AG09319 (cell line): ENCODE data around the gene LASP1.

Experiments used
- DNase-seq: peaks from one replicate; pipeline ENCODE4 v3.0.0-alpha.2; 2010; ENCODE audit warnings: low read depth; ENCODE audit errors: extremely low read depth
- TF ChIP-seq, protein P1 (sequence below): IDR thresholded peaks from 2 replicates; pipeline ENCODE4 v1.5.1; 2011; ENCODE audit warnings: low read depth, mild to moderate bottlenecking, inconsistent platforms, low read length, moderate library complexity

Gene LASP1

DNA sequence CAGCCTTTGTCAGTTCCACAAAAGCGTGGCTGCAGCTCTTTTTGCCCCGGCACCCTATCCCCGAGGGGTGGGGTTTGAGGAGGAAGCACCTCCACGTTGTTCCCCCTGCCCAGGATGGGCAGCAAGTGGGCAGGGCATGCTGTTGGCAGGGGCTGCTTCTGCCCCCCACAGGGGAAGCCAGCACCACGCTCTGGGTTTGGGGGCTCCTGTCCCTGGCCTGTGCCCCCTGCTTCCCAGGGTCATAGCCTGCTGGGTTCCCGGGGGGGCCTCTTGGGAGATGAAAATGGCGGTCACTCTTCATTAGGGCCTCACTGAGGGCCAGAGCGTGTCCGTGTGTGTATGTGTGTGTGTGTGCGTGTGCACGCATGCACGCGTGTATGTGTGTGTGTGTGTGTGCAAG, 22.8 kb downstream of the LASP1 start:
- DNase-seq = no peak
- TF ChIP-seq, protein P1, sequence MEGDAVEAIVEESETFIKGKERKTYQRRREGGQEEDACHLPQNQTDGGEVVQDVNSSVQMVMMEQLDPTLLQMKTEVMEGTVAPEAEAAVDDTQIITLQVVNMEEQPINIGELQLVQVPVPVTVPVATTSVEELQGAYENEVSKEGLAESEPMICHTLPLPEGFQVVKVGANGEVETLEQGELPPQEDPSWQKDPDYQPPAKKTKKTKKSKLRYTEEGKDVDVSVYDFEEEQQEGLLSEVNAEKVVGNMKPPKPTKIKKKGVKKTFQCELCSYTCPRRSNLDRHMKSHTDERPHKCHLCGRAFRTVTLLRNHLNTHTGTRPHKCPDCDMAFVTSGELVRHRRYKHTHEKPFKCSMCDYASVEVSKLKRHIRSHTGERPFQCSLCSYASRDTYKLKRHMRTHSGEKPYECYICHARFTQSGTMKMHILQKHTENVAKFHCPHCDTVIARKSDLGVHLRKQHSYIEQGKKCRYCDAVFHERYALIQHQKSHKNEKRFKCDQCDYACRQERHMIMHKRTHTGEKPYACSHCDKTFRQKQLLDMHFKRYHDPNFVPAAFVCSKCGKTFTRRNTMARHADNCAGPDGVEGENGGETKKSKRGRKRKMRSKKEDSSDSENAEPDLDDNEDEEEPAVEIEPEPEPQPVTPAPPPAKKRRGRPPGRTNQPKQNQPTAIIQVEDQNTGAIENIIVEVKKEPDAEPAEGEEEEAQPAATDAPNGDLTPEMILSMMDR = no peak

DNA sequence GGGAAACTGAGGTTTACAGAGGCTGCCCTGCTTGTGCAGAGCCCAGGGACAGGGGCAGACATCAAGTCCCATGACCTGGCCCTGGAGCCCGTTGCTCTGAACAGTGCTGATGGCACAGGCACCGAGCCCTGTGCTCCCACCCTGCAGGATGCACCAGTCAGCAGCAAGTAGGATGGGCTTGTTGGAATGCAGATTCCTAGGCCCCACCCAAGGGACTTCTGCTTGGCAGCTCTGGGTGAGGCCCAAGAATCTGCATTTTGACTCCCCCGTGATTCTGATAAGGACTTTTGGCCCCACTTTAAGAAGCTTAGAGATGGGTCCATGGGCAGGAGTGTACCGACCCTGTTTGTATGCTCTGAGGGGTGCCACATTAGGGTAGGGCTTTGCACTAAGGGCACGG, 23.3 kb downstream of the LASP1 start:
- DNase-seq = no peak
- TF ChIP-seq, protein P1 = no peak

DNA sequence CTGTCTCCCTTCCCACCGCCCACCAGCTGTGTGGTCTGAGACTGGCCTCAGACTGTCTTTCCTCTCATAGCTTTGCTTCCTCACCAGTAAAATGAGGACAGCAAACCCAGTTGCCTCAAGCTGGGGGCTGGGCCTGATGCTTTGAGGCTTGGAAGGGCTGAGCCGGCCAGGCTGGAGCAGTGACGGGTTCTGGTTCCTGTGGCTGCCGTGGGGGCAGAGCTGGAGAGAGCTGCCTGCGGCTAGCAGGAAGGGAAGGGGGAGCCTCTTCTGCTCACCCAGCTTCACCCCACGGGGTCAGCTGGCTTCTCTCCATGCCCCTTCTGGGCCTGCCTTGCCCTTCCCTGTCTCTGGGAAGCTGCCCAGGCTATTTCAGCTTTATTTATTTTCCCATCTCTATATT, 23.7 kb downstream of the LASP1 start:
- DNase-seq = no peak
- TF ChIP-seq, protein P1 = no peak

DNA sequence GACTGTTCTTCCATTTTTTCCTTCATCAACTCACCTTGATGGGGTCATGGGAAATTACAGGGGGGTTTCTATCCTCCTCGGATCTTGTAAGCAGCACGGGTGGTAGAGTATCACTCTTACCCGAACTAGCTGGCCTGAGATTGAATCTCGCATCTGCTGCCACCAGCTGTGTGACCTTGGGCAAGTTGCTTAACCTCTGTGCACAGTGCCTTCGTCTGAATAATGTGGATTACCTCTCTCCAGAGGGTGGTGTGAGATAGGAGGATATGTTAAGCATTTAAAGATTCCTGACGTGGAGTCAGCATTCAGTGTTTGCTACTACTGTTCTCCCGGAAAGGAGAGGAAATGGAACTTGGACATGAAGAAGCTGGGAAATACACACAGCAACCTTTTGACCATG, 24.4 kb downstream of the LASP1 start:
- TF ChIP-seq, protein P1 = no peak
- DNase-seq = no peak

DNA sequence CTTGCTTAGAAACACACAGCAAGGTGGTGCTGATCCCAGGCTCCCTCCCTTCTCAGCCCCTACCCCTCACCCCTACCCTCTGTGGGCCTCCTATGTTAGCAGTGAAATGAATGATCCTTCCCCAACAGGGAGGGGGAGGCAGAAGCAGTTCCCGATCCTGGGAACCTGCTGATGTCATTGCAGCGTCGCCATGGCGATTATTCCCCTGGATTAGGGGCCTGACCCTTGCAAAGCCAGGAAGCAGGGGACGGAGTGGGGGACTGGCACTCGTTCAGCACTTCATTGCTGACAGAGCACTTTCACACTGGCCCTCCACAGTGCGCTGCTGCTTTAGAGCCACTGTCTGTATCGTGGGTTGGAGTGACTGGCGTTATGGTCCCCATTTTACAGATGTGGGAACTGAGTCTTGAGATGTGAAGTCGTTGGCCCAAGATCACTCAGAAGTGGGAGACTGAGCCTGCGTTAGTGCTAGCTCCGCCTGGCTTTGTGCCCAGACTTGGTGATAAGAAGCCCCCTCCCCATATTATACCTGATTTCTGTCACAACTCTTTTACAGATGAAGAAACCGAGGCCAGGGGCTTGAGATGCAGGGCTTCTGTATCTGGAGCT, 26.6 kb downstream of the LASP1 start:
- no peak for DNase-seq
- TF ChIP-seq, protein P1 = no peak

DNA sequence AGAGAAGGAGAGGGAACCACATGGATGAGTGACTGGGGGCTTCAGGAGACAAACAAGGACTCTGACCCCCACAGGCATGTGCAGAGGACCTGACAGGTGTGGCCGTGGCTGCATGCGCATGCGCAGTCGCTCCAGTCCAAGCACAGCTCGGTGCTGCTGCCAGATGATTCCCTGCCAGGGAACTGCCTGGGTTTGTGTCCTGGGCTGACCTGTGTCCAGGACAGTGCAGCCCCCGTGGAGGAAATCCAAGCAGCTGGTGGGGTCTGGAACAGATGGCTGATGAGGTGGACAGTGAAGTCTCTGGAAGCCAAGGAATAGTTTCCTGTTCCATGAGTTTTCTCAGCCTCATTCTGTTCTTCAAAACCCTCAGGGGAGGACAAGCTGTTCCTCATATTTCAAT, 27.3 kb downstream of the LASP1 start:
- no peak for DNase-seq
- TF ChIP-seq, protein P1 = no peak

DNA sequence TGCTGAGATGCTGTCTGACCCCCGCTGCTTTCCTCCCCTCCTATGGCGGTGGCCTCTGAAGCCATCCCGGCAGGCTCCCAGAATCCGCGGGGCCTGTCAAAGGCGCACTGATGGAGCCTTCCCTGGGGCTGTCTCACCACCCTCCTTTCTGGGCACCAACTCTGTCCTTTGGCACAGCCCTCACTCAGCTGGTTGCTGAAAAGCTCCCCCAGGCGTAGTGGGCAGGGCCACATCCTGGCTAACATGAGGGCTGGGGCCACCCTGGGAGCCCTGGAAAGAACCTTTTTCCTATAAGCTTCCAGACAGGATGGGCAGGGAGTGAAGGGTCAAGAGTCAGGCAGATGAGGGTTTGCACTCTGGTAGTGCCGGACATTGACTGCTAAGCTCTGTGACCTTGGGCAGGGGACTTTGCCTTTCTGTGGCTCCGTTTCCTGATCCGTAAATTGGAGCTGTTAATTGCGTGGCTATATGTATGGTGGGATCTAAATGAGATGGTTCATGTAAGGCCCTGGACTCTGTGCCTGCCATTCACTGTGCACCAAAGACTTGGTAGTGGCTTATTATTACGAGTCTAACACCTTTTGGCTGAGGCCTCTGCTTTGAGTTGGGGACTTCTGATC, 27.9 kb downstream of the LASP1 start:
- TF ChIP-seq, protein P1 = no peak
- DNase-seq = no peak
